HepG2 (cell line): ENCODE data around the gene DENND1C. TPM values are rescaled to one million over a fixed set of nuclear protein-coding genes. Genes with fewer than 3 reads are reported as not detected.

ENCODE experiments used
- CBX5 ChIP-seq: sonication (generic); formaldehyde crosslinking; IDR thresholded peaks from 2 replicates; pipeline ENCODE4 v1.4.0; 2020; ENCODE audit warnings: missing genetic modification reagents, borderline replicate concordance
- GPN1 ChIP-seq: sonication (generic); formaldehyde crosslinking; IDR thresholded peaks from 2 replicates; pipeline ENCODE4 v1.5.1; 2020; ENCODE audit warnings: missing genetic modification reagents, borderline replicate concordance
- KMT2B ChIP-seq: IDR thresholded peaks from 2 replicates; pipeline ENCODE4 v1.6.1; 2016; ENCODE audit warnings: missing genetic modification reagents, missing compliant biosample characterization
- PHF21A ChIP-seq: sonication (generic); formaldehyde crosslinking; IDR thresholded peaks from 2 replicates; pipeline ENCODE4 v1.5.0; 2020; ENCODE audit warnings: mild to moderate bottlenecking, missing genetic modification reagents
- POLR2AphosphoS2 ChIP-seq: IDR thresholded peaks from 2 replicates; pipeline ENCODE4 v1.6.1; 2011; ENCODE audit warnings: low read depth, low read length, improper control_type of control experiment
- SP140L ChIP-seq: sonication (generic); formaldehyde crosslinking; IDR thresholded peaks from 2 replicates; pipeline ENCODE4 v1.4.0; 2020; ENCODE audit warnings: missing genetic modification reagents, borderline replicate concordance
- TAF15 ChIP-seq: fragments of 200-400 bp; formaldehyde crosslinking; IDR thresholded peaks from one replicate; pipeline ENCODE4 v1.6.1; 2018; ENCODE audit warnings: mild to moderate bottlenecking, low read depth, low read length; ENCODE audit not compliant: poor library complexity, severe bottlenecking
- WIZ ChIP-seq: sonication (generic); formaldehyde crosslinking; IDR thresholded peaks from 2 replicates; pipeline ENCODE4 v1.5.1; 2020; ENCODE audit warnings: mild to moderate bottlenecking, missing genetic modification reagents
- ZBTB21 ChIP-seq: sonication (generic); formaldehyde crosslinking; IDR thresholded peaks from 2 replicates; pipeline ENCODE4 v1.4.0; 2020; ENCODE audit warnings: missing genetic modification reagents
- ZNF264 ChIP-seq: sonication (generic); formaldehyde crosslinking; IDR thresholded peaks from 2 replicates; pipeline ENCODE4 v1.4.0; 2020; ENCODE audit warnings: missing genetic modification reagents
- ZNF546 ChIP-seq: sonication (generic); formaldehyde crosslinking; conservative IDR thresholded peaks from 2 replicates; pipeline ENCODE4 v1.8.1; 2023; ENCODE audit warnings: mild to moderate bottlenecking, missing genetic modification reagents
- ZNF629 ChIP-seq: sonication (generic); formaldehyde crosslinking; conservative IDR thresholded peaks from 2 replicates; pipeline ENCODE4 v1.5.0; 2020; ENCODE audit warnings: missing genetic modification reagents
- ZNF83 ChIP-seq: sonication (generic); formaldehyde crosslinking; IDR thresholded peaks from 2 replicates; pipeline ENCODE4 v1.4.0; 2020; ENCODE audit warnings: missing genetic modification reagents, mild to moderate bottlenecking, borderline replicate concordance
- ZSCAN30 ChIP-seq: sonication (generic); formaldehyde crosslinking; IDR thresholded peaks from 2 replicates; pipeline ENCODE4 v1.5.0; 2020; ENCODE audit warnings: mild to moderate bottlenecking, missing genetic modification reagents
- polyA plus RNA-seq, 8 experiments: library from polyadenylated mRNA; depleted of rRNA in 3 of 8; stranded (reverse) in 7 of 8; unstranded in 1 of 8; fragments of >200 nt; fragmentation: Illumina TruSeq in 4 of 8; extraction: Trizol in 4 of 8; gene quantifications; 2 replicates each; pipeline versions ENCODE4 v1.2.1 to v1.2.3, GENCODE V29; 2011 to 2016; ENCODE audit warnings: low read depth in 4 of 8, missing spikeins in 1 of 8, mixed read lengths in 1 of 8; ENCODE audit not compliant: insufficient read depth in 1 of 8
- total RNA-seq, 5 experiments: library from RNA; depleted of rRNA; stranded (reverse); fragments of >200 nt; fragmentation: Illumina TruSeq; extraction: Trizol; gene quantifications; 2 replicates each; pipeline ENCODE4 v1.2.3, GENCODE V29; 2016; ENCODE audit warnings: low read depth in 1 of 5
- TF ChIP-seq, protein P1 (sequence below): sonication (generic); formaldehyde crosslinking; IDR thresholded peaks from 2 replicates; pipeline ENCODE4 v1.8.0; 2022; ENCODE audit warnings: missing genetic modification reagents, mild to moderate bottlenecking, moderate library complexity, borderline replicate concordance
- TF ChIP-seq, protein P2 (sequence below): sonication (generic); formaldehyde crosslinking; IDR thresholded peaks from 2 replicates; pipeline ENCODE4 v1.4.0; 2020; ENCODE audit warnings: missing genetic modification reagents, borderline replicate concordance
- TF ChIP-seq, protein P3 (sequence below): sonication (generic); formaldehyde crosslinking; IDR thresholded peaks from 2 replicates; pipeline ENCODE4 v1.5.0; 2020; ENCODE audit warnings: missing genetic modification reagents, mild to moderate bottlenecking, borderline replicate concordance
- TF ChIP-seq, protein P4 (sequence below): sonication (generic); formaldehyde crosslinking; IDR thresholded peaks from 2 replicates; pipeline ENCODE4 v1.8.1; 2023; ENCODE audit warnings: mild to moderate bottlenecking, missing genetic modification reagents, borderline replicate concordance
- TF ChIP-seq, protein P5 (sequence below): sonication (generic); formaldehyde crosslinking; IDR thresholded peaks from 2 replicates; pipeline ENCODE4 v1.5.1; 2020; ENCODE audit warnings: mild to moderate bottlenecking, missing genetic modification reagents, moderate library complexity

The DENND1C gene
- total and polyA plus RNA-seq, 2 of the 13 experiments (the other 11 are each of a cell fraction or from before 2014, with no cell fraction given), result 0.04 to 0.73 TPM

DNA sequence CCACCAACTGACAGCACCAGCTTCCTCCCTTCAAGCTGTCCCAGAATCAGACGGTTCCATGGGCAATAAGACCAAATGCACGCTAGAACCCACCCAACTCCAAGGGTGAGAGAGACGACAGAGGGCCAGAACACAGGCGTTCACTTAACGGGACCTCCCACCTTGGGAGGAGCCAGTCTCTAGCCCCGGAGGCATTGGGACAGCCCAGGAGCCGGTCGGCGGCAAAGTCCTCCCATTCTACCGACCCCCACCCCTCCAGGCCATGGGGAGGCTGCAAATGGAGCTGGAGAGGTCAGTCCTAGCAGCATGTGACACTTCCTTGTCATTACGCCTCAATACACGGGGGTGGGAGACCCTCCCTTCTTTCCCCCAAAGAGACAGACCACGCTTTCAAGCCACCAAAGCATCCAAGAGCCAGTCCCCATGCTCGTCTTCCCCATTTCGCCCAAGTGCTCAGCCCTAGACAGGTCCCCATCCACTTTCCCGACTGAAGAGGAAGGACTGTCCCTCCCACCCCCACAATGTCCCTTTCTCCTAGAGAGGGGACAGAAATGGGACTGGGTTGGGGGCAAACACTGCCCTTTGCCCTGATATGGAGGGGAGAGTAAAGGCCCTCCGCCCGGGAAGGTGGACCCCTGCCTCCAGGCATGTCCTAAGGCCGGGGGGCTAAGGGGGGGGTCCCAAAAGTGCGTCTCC lies 57.9 kb downstream of the DENND1C start (continued):
- TF ChIP-seq, protein P1, sequence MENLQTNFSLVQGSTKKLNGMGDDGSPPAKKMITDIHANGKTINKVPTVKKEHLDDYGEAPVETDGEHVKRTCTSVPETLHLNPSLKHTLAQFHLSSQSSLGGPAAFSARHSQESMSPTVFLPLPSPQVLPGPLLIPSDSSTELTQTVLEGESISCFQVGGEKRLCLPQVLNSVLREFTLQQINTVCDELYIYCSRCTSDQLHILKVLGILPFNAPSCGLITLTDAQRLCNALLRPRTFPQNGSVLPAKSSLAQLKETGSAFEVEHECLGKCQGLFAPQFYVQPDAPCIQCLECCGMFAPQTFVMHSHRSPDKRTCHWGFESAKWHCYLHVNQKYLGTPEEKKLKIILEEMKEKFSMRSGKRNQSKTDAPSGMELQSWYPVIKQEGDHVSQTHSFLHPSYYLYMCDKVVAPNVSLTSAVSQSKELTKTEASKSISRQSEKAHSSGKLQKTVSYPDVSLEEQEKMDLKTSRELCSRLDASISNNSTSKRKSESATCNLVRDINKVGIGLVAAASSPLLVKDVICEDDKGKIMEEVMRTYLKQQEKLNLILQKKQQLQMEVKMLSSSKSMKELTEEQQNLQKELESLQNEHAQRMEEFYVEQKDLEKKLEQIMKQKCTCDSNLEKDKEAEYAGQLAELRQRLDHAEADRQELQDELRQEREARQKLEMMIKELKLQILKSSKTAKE, result no peak
- TF ChIP-seq GPN1 (CRISPR knock-in tag) (no peak), ZNF83 (CRISPR knock-in tag) (no peak), TAF15 (no peak), ZBTB21 (CRISPR knock-in tag) (no peak), ZNF629 (CRISPR knock-in tag) (no peak), WIZ (CRISPR knock-in tag) (no peak), ZSCAN30 (CRISPR knock-in tag) (no peak), PHF21A (CRISPR knock-in tag) (no peak), ZNF264 (CRISPR knock-in tag) (no peak), ZNF546 (CRISPR knock-in tag) (no peak), KMT2B (no peak), SP140L (no peak), POLR2AphosphoS2 (no peak), CBX5 (CRISPR knock-in tag) (no peak)
- TF ChIP-seq, protein P2, sequence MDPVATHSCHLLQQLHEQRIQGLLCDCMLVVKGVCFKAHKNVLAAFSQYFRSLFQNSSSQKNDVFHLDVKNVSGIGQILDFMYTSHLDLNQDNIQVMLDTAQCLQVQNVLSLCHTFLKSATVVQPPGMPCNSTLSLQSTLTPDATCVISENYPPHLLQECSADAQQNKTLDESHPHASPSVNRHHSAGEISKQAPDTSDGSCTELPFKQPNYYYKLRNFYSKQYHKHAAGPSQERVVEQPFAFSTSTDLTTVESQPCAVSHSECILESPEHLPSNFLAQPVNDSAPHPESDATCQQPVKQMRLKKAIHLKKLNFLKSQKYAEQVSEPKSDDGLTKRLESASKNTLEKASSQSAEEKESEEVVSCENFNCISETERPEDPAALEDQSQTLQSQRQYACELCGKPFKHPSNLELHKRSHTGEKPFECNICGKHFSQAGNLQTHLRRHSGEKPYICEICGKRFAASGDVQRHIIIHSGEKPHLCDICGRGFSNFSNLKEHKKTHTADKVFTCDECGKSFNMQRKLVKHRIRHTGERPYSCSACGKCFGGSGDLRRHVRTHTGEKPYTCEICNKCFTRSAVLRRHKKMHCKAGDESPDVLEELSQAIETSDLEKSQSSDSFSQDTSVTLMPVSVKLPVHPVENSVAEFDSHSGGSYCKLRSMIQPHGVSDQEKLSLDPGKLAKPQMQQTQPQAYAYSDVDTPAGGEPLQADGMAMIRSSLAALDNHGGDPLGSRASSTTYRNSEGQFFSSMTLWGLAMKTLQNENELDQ, result no peak
- TF ChIP-seq, protein P3, sequence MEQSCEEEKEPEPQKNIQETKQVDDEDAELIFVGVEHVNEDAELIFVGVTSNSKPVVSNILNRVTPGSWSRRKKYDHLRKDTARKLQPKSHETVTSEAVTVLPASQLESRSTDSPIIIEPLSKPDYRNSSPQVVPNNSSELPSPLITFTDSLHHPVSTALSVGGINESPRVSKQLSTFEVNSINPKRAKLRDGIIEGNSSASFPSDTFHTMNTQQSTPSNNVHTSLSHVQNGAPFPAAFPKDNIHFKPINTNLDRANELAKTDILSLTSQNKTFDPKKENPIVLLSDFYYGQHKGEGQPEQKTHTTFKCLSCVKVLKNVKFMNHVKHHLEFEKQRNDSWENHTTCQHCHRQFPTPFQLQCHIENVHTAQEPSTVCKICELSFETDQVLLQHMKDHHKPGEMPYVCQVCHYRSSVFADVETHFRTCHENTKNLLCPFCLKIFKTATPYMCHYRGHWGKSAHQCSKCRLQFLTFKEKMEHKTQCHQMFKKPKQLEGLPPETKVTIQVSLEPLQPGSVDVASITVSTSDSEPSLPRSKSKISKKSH (CRISPR knock-in tag), result no peak
- TF ChIP-seq, protein P4, sequence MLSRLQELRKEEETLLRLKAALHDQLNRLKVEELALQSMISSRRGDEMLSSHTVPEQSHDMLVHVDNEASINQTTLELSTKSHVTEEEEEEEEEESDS (CRISPR knock-in tag), result no peak
- TF ChIP-seq, protein P5, sequence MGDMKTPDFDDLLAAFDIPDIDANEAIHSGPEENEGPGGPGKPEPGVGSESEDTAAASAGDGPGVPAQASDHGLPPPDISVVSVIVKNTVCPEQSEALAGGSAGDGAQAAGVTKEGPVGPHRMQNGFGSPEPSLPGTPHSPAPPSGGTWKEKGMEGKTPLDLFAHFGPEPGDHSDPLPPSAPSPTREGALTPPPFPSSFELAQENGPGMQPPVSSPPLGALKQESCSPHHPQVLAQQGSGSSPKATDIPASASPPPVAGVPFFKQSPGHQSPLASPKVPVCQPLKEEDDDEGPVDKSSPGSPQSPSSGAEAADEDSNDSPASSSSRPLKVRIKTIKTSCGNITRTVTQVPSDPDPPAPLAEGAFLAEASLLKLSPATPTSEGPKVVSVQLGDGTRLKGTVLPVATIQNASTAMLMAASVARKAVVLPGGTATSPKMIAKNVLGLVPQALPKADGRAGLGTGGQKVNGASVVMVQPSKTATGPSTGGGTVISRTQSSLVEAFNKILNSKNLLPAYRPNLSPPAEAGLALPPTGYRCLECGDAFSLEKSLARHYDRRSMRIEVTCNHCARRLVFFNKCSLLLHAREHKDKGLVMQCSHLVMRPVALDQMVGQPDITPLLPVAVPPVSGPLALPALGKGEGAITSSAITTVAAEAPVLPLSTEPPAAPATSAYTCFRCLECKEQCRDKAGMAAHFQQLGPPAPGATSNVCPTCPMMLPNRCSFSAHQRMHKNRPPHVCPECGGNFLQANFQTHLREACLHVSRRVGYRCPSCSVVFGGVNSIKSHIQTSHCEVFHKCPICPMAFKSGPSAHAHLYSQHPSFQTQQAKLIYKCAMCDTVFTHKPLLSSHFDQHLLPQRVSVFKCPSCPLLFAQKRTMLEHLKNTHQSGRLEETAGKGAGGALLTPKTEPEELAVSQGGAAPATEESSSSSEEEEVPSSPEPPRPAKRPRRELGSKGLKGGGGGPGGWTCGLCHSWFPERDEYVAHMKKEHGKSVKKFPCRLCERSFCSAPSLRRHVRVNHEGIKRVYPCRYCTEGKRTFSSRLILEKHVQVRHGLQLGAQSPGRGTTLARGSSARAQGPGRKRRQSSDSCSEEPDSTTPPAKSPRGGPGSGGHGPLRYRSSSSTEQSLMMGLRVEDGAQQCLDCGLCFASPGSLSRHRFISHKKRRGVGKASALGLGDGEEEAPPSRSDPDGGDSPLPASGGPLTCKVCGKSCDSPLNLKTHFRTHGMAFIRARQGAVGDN, result peak; percentile 39
